ENCODE measurements around the gene KHNYN.

Gene KHNYN

DNA sequence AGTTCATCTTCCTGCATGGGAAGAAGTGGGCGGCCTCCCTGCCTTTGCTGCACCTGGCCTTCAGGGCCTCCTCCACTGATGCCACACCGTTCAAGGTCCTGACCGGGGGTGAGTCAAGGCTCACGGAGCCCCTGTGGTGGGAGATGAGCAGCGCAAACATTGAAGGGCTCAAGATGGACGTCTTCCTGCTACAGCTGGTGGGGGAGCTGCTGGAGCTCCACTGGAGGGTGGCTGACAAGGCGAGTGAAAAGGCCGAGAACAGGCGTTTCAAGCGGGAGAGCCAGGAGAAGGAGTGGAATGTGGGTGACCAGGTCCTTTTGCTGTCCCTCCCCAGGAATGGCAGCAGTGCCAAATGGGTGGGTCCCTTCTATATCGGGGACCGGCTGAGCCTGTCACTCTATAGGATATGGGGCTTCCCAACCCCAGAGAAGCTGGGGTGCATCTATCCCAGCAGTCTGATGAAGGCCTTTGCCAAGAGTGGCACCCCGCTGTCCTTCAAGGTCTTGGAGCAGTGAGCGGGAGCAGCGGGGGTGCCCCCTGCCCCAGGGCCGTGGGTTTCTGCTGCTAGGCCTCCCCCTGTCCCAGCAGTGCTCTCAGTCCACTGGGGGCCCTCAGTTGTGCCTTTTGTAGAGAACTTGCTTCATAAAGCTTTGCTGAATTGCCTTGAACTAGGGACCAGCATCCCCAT lies 12.7 kb upstream of the KHNYN start:
- Histone ChIP-seq H3K4me3 (ENCODE audit: low read length, poor library complexity, severe bottlenecking) (no peak overlapping the region), H3F3A (ENCODE audit: low read depth) (no peaks in the 10 kb centered on the region), H3K9me2 (replicated peaks; ENCODE audit: low read depth, low read length) (no peaks in the 10 kb centered on the region), H3K79me2 (ENCODE audit: insufficient read depth, low read length) (no peaks in the 10 kb centered on the region), H3K9ac (ENCODE audit: low read depth, low read length, poor library complexity, severe bottlenecking) (no peak overlapping the region), H2AFZ (ENCODE audit: low read length) (no peak overlapping the region), H3K36me3 (ENCODE audit: insufficient read depth, low read length) (peaks cover 20% of the 10 kb centered on the region; the same call in 1 of the 2 replicates), H4K20me1 (ENCODE audit: insufficient read depth, low read length, poor library complexity, severe bottlenecking) (no peaks in the 10 kb centered on the region), H3K4me2 (ENCODE audit: low read depth, low read length, poor library complexity, severe bottlenecking) (no peak overlapping the region), H3K27me3 (ENCODE audit: insufficient read depth, low read length, poor library complexity, severe bottlenecking) (no peaks in the 10 kb centered on the region), H3K9me3 (ENCODE audit: insufficient read depth, low read depth, low read length) (no peaks in the 10 kb centered on the region), H3K4me1 (ENCODE audit: insufficient read depth, low read length, poor library complexity, severe bottlenecking) (peaks cover 3% of the 10 kb centered on the region)
- TF ChIP-seq, protein P1, sequence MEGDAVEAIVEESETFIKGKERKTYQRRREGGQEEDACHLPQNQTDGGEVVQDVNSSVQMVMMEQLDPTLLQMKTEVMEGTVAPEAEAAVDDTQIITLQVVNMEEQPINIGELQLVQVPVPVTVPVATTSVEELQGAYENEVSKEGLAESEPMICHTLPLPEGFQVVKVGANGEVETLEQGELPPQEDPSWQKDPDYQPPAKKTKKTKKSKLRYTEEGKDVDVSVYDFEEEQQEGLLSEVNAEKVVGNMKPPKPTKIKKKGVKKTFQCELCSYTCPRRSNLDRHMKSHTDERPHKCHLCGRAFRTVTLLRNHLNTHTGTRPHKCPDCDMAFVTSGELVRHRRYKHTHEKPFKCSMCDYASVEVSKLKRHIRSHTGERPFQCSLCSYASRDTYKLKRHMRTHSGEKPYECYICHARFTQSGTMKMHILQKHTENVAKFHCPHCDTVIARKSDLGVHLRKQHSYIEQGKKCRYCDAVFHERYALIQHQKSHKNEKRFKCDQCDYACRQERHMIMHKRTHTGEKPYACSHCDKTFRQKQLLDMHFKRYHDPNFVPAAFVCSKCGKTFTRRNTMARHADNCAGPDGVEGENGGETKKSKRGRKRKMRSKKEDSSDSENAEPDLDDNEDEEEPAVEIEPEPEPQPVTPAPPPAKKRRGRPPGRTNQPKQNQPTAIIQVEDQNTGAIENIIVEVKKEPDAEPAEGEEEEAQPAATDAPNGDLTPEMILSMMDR (conservative IDR thresholded peaks at IDR 0.05; ENCODE audit: low read length) = no peak

- Histone ChIP-seq H3K27me3 (ENCODE audit: insufficient read depth, low read length, poor library complexity, severe bottlenecking) (no peaks in the 10 kb centered on the region), H3K4me1 (ENCODE audit: insufficient read depth, low read length, poor library complexity, severe bottlenecking) (peaks cover 12% of the 10 kb centered on the region), H3K9ac (ENCODE audit: low read depth, low read length, poor library complexity, severe bottlenecking) (no peak overlapping the region), H3K36me3 (ENCODE audit: insufficient read depth, low read length) (peaks cover 16% of the 10 kb centered on the region; the same call in 1 of the 2 replicates), H3K9me2 (replicated peaks; ENCODE audit: low read depth, low read length) (no peaks in the 10 kb centered on the region), H3K79me2 (ENCODE audit: insufficient read depth, low read length) (no peaks in the 10 kb centered on the region), H3K4me2 (ENCODE audit: low read depth, low read length, poor library complexity, severe bottlenecking) (no peak overlapping the region), H3F3A (ENCODE audit: low read depth) (no peaks in the 10 kb centered on the region), H3K4me3 (ENCODE audit: low read length, poor library complexity, severe bottlenecking) (no peak overlapping the region), H3K9me3 (ENCODE audit: insufficient read depth, low read depth, low read length) (no peaks in the 10 kb centered on the region), H4K20me1 (ENCODE audit: insufficient read depth, low read length, poor library complexity, severe bottlenecking) (no peaks in the 10 kb centered on the region), H2AFZ (ENCODE audit: low read length) (no peak overlapping the region)
- TF ChIP-seq EZH2phosphoT487 (IDR thresholded peaks at IDR 0.05; ENCODE audit: borderline replicate concordance) = no peak
- TF ChIP-seq, protein P1 (conservative IDR thresholded peaks at IDR 0.05; ENCODE audit: low read length) = no peak
Measured at GRCh38 chr14:24417832-24418491, 11.8 kb upstream of the KHNYN start.

DNA sequence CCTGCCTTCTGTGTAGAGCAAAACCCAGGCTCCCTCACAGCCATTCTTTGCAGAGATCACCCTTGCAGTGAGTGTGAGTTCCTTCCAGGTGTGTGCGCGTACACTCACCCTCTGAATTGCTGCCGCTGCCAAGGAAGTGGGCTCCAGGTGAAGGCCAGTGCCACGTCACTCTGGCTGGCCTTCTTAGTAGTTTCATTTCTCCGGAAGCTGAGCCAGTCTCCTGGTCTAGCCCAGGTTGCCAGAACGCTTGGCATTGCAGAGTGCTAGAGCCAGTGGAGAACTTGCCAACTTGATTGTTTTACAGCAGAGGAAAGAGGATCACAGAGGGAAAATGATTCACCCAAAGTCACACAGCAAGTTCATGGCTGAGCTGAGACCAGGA lies 11.3 kb upstream of the KHNYN start:
- no peak overlapping the region for H2AFZ ChIP-seq (ENCODE audit: low read length)
- no peak overlapping the region for H3K9ac ChIP-seq (ENCODE audit: low read depth, low read length, poor library complexity, severe bottlenecking)
- no peak overlapping the region for H3K4me2 ChIP-seq (ENCODE audit: low read depth, low read length, poor library complexity, severe bottlenecking)
- H3K9me2 ChIP-seq (replicated peaks; ENCODE audit: low read depth, low read length) = no peaks in the 10 kb centered on the region
- no peaks in the 10 kb centered on the region for H4K20me1 ChIP-seq (ENCODE audit: insufficient read depth, low read length, poor library complexity, severe bottlenecking)
- H3K4me3 ChIP-seq (ENCODE audit: low read length, poor library complexity, severe bottlenecking) = no peak overlapping the region
- H3K27me3 ChIP-seq (ENCODE audit: insufficient read depth, low read length, poor library complexity, severe bottlenecking) = no peaks in the 10 kb centered on the region
- peaks cover 17% of the 10 kb centered on the region for H3K4me1 ChIP-seq (ENCODE audit: insufficient read depth, low read length, poor library complexity, severe bottlenecking)
- no peaks in the 10 kb centered on the region for H3K79me2 ChIP-seq (ENCODE audit: insufficient read depth, low read length)
- H3K9me3 ChIP-seq (ENCODE audit: insufficient read depth, low read depth, low read length) = no peaks in the 10 kb centered on the region
- H3K36me3 ChIP-seq (ENCODE audit: insufficient read depth, low read length) = peaks cover 11% of the 10 kb centered on the region; the same call in 1 of the 2 replicates
- TF ChIP-seq, protein P1 (conservative IDR thresholded peaks at IDR 0.05; ENCODE audit: low read length) = no peak
- TF ChIP-seq EZH2phosphoT487 (IDR thresholded peaks at IDR 0.05; ENCODE audit: borderline replicate concordance) = no peak
- H3F3A ChIP-seq (ENCODE audit: low read depth) = no peaks in the 10 kb centered on the region
